GM18526 (cell line): ENCODE measurements around the gene GTF2F1.

ENCODE experiments used
- POLR2A ChIP-seq: IDR thresholded peaks from 3 replicates; pipeline ENCODE4 v1.6.1; 2011; ENCODE audit not compliant: insufficient read length; ENCODE audit errors: extremely low read depth

Gene GTF2F1

GRCh38 chr19:6402837-6403608 is 10.1 kb upstream of the GTF2F1 start:
- no peak for TF ChIP-seq POLR2A

DNA sequence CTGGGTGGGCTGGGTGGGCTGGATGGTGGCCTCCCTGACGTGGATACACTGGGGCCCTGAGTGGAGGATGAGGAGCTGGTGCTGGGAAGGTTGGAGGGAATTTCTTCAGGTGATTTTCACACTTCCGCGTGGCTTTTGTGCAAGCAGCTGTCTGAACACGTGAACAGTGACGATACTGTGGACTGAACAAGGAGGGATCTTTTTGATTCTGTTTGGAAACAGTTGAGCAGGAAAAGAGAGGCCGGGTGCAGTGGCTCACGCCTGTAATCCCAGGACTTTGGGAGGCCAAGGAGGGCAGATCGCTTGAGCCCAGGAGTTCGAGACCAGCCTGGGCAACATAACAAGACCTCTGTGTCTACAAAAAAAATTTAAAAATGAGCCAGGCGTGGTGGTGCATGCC is 9.1 kb upstream of the GTF2F1 start:
- no peak for TF ChIP-seq POLR2A

- no peak for TF ChIP-seq POLR2A
Observed at GRCh38 chr19:6396305-6396704, 3.3 kb upstream of the GTF2F1 start.

DNA sequence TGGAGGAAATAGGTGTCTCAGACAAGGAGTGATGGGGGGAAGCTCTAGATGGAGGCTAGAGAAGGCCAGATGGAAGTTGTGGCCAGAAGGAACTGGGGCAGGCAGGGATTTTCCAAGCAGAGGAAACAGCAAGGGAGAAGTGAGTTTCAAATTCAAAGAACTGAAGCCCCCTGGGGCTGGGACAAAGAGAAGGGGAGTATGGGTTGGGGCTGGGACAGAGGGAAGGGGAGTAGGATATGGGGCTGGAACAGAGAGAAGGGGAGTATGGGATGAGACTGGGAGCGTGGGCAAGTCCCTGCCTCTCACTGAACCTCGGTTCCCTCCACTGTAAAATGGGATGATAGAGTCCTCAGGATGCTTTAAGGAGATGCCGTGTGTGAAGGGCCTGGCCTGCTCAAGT is 1.9 kb upstream of the GTF2F1 start:
- TF ChIP-seq POLR2A = no peak

GRCh38 chr19:6393983-6394412 is 1.0 kb upstream of the GTF2F1 start:
- no peak for TF ChIP-seq POLR2A

- no peak for TF ChIP-seq POLR2A
Observed at GRCh38 chr19:6392221-6393073, 517 bp downstream of the GTF2F1 start.

DNA sequence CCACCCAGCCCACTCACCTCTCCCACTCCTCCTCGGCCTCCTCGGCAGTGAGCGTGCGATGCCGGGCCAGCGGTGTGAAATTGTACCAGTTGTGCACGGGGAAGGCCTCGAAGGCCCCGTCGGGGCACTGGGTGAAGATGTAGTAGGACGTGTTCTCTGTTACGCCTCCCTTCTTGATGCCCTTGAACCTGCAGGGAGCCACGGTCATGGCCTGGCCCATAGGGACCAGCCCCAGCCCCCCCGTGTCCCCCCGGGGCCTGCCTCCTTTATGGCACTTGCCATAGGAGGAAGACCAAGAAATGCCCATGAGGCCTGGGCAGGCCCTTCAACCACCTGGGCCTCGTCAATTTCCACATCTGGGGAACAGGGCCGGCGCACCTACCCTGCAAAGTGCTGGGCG is 5.6 kb downstream of the GTF2F1 start:
- no peak for TF ChIP-seq POLR2A

DNA sequence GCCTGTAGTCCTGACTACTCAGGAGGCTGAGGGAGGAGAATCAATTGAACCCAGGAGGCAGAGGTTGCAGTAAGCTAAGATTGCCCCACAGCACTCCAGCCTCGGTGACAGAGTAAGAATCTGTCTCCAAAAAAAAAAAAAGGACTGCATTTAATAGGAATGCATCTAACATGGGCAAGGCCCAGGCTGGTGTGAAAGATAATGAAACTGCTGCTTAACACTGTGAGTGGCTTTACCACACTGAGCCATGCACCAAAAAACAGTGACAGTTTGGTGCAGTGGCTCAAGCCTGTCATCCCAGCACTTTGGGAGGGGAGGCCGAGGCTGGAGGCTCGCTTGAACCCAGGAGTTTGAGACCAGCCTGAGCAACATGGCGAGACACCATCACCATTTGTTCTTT is 8.6 kb downstream of the GTF2F1 start:
- TF ChIP-seq POLR2A = no peak

DNA sequence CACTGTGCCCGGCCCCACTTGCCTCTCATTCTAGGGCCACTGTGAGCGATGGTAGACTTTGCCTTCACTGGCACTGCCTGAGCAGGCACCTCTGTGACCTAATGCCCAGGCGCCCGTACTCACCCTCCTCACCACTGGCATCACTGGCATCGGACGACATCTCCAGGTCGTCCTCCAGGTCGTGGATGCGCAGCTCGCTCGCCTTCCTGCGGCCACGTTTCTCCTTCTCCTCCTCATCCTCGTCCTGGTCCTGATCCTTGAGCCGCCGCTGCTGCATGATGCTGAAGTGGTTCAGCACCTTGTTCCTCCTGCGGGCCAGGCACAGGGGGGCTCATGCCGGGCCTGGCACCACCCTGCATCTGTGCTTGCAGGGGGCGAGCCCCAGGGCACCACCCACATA is 9.8 kb downstream of the GTF2F1 start:
- no peak for TF ChIP-seq POLR2A

GRCh38 chr19:6381030-6381750 is 11.8 kb downstream of the GTF2F1 start:
- no peak for TF ChIP-seq POLR2A

- TF ChIP-seq POLR2A = no peak
Observed at GRCh38 chr19:6379744-6380143, 13.2 kb downstream of the GTF2F1 start.

DNA sequence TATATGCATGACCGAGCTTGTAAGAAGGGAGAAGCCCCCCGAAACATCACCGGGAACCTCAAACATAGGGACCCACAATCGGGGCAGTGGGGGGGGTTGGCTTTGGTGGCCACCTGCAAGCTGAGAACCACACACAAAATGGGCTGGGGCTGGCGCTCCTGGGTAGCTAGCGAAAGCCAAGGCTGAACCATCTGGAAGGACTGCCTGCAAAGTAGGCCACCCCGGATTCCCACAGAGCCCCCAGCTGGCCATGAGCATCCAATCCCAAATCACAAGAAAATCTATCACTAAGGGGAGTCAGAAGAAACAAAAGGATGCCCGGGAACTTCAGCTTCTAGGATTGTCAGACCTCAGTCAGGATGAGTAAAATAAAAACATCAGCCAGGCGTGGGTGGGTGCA is 14.5 kb downstream of the GTF2F1 start:
- TF ChIP-seq POLR2A = no peak

DNA sequence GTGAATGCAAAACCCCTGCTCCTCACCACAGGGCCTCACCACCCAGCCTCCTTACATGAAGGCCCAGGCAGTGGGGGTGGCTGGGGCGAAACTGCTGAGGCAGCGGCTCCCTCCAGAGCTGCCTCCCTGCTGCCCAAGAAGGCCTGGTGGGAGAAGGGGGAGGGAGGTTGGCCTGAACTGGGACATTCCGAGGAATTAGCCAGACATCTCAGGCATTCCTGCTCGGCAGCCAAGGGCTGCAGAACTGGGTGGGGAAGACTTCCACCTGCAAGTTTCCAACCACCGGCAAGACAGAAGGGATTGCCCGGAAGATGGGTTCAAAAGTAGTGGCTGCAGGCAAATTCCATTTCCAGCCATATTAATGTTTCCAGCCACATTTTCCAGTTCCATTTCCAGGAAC is 14.9 kb downstream of the GTF2F1 start:
- TF ChIP-seq POLR2A = no peak

- TF ChIP-seq POLR2A = no peak
Observed at GRCh38 chr19:6376512-6377190, 16.3 kb downstream of the GTF2F1 start.

- no peak for TF ChIP-seq POLR2A
Observed at GRCh38 chr19:6375411-6376010, 17.5 kb downstream of the GTF2F1 start, which contains the start of gene PSPN. TSS of gene PSPN (minus strand) at chr19:6375933. CDS start at chr19:6375849, 84 bp downstream.
